Stimulated activated naive CD4-positive, alpha-beta T cell treated with Interleukin-2 at 50 U/mL for 16 hours (primary cell): ENCODE results near the gene MYO7A.
"Not testable (repeated sequence)": the region's sequence is repeated elsewhere in the genome, so short reads cannot be mapped to it uniquely, and the experiment has no call there.

Source experiments
- DNase-seq: peaks from one replicate; lab custom pipeline; 2025; lab: John Stamatoyannopoulos, UW

Gene MYO7A

DNA sequence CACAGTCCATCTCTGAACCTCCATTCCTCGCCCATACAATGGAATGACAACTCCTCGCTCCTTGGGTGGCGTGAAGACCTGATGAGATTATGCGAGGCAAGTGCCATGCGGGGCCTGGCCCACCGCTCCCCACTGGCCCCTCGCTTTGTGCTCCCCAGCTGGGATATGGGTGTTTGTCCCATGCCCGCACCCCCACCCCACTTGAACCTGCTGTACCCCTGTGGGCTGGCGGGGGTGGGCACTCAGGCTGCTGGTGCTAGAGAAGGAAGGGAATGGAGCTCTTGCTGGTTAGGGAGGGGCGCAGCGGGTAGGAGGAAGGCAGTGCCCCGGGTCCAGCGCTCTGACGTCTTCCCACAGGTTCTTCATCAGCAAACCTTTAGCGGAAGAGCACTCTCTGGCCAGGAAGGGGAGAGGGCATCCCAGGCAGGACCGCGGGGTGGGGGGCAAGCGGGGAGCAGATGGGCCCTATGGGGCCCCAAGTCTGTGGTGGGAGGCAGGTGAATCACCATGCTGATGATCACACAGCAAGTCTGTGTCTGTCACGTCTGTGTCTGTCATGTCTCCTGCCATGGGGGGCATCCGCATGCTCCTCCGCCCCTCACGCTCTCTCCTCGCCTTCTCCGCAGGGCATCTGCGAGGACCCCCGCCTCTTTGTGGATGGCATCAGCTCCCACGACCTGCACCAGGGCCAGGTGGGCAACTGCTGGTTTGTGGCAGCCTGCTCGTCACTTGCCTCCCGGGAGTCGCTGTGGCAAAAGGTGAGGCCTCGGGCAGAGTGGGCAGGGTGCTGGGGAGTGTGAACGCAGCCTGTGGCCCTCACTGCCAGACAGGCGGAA is 34.8 kb upstream of the MYO7A start:
- DNase-seq, result no peak

DNA sequence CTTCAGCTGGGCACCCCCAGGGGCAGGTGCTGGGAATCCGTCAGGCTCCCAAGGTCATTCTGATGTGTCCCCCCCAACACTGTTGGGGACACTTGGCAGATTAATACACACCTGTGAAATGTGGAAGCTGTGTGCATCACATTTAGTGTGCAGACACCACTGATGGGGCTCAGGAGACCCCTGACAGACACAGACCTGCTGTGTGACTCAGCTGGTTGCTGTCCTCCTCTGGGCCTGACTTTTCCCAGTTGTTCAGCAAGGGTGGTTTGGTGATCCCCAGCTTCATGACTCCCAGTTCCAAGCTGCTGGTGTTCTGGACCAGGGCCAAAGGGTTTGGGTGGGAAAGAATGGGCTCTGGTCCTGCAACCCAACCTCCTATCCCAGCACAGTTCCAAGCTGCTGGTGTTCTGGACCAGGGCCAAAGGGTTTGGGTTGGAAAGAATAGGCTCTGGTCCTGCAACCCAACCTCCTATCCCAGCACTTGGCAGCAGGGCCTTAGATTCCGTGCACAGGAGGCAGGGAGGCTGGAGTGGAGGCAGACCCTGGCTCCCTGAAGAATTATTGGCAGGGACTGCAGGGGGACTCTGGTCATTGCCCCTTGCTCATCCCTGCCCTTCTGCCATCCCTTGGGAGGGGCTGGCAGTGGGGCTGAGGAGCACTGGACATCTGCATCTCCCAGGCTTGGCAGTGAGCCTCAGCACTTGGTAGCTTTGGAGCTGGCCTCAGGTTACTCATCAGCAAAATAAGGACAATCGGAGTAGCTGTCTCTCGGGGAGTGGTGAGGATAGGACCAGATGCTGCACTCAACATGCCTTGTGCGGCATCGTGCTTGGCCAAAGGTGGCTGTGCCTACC is 33.8 kb upstream of the MYO7A start:
- DNase-seq, result no peak

DNA sequence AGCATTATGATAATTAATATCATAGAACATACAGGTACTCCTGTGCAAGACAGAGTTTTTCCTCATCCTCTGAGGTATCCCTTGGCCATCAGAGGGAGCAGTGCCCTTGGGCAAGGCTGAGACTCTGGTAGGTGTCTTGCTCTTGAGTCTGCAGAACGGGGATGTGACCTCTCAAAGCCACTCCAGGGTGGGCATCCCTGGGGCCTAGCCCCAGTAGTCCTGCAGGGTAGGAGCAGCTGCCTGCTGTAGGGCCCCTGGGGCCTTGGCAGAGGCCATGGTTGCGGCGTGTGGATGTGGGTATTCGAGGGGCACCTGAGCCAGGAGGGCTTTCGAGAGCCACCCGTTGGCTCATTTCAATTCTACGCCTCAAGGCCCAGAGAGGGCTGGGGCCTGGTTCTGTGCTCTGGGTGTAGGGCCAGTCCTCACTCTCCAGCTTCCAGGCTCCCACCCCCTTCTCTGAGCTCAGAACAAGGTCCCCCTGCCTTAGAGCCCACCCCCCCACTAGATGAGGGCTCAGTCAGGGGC is 33.1 kb upstream of the MYO7A start:
- DNase-seq, result no peak

GRCh38 chr11:77095551-77096490 is 32.2 kb upstream of the MYO7A start:
- DNase-seq, result no peak

- DNase-seq, result no peak
These were observed 31.4 kb upstream of the MYO7A start for GRCh38 chr11:77096591-77097019.

- not testable (repeated sequence) for DNase-seq
These were observed 30.9 kb upstream of the MYO7A start for GRCh38 chr11:77097180-77097579.

GRCh38 chr11:77100166-77101042 is 27.6 kb upstream of the MYO7A start:
- no peak for DNase-seq

DNA sequence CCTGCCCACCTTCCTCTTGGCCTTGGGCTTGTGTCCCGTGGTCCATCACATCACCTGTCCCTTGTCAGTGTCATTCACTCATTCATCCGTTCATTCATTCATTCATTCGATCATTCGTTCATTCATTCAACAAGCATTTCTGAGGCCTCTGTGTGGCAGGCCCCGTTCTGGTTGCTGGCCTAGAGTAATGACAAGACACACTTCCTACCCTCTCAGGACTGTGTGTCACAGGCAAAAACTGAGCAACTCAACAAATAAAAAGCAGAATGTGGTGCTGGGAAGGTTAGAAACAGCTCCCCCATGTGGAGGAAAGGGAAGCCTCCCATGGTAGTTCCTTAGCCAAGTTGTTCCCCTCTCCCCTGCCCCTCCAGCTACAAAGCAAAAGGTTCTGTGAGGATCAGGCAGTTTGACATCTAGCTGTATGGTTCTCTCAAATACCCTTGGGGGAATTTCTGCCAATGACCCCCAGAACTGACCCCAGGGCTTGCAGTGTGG is 27.0 kb upstream of the MYO7A start:
- no peak for DNase-seq

- DNase-seq, result no peak
These were observed 25.5 kb upstream of the MYO7A start, which contains the start of gene OMP for GRCh38 chr11:77102246-77103210. Gene OMP, plus strand, starts transcription at chr11:77102840. Its CDS starts 0 bp downstream, at chr11:77102840.

- no peak for DNase-seq
These were observed 24.7 kb upstream of the MYO7A start for GRCh38 chr11:77103319-77103718.

- no peak for DNase-seq
These were observed 23.3 kb upstream of the MYO7A start for GRCh38 chr11:77104727-77105126.

GRCh38 chr11:77106321-77106720 is 21.7 kb upstream of the MYO7A start:
- no peak for DNase-seq

DNA sequence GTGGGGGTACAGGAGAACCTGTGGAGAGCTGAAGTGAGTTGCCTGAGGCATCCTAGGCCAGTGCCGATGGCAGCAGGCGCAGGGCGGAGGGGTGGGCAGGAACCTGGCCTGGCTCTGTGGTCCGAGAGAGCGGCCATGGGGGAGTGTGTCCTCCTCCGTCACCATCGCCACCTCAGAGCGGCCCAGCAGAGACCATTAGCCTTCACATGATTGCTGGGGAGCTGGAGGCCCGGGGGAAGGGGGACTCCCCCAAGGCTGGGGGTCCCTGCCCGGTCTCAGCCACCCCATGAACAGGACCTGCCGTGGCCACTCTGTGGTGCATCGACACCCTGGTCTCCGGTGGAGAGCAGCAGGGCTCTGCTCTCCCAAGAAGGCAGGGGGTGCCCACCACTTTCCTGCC is 21.3 kb upstream of the MYO7A start:
- no peak for DNase-seq

DNA sequence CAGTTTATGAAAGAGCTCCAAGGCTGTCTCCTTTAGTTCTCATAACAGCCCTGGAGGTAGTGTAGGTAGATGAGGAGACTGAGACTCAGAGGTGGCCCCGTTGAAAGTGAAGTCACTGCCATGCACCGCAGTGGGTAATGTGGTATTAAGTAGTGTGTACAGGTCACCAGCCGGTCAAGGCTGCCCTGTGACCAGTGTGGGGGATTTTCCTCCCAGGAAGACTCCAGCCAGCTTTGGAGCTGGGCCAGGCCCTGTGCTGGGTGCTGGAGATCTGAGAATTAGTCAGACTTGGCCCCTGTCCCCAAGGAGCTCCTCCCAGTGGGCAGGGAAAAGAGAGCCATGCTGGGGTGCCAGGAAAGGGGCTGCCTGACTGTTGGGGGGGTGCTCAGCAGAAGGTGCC is 20.1 kb upstream of the MYO7A start:
- no peak for DNase-seq

- no peak for DNase-seq
These were observed 19.6 kb upstream of the MYO7A start for GRCh38 chr11:77108436-77108835.

- no peak for DNase-seq
These were observed 18.6 kb upstream of the MYO7A start for GRCh38 chr11:77109236-77110019.

DNA sequence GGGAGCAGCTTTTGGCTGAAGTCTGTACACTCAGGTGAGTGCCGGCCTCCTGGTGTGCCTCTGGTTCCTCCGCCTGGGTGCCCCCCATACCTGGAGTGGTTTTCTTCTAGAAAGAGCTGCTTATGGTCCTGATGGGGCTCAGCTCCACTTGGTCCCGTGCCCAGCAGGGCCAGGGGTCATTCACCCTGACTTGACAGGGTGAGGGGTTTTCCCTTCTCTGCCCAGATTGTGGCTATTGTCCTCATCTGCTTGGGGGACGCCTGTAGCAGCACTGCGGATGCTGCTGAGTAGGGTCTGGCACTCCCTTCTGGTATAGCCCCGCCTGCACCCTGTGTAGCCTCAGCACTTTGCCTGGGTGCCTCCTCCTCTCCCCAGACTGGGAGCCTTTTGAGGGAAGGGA is 17.2 kb upstream of the MYO7A start:
- DNase-seq, result no peak

DNA sequence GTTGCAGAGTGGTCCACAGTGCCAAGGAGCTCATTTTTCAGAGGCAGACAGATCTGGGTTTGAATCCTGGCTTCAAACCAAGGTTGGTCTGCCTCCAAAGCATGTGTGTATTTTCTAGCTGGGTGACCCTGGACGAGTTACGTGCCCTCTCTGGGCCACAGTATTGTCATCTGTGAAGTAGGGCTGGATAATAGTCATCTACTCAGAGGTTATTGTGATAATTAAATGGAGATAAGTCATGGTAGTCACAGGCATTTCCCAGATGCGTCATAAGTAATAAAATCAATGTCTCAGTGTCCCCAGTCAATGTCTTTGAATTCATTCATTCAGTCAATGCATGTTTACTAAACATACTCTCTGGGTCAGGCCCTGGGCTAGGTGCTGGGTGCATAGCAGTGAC is 16.8 kb upstream of the MYO7A start:
- no peak for DNase-seq
